GM04504 (cell line): ENCODE results near the gene MBD3L1.

Experiments used
- DNase-seq: peaks from one replicate; pipeline ENCODE4 v3.0.0-alpha.2; 2012; ENCODE audit warnings: low read depth

MBD3L1 gene

GRCh38 chr19:8832132-8833021 is at the start of gene MBD3L1, which contains the start of gene ZNF558:
MBD3L1 (plus strand) TSS chr19:8832377; CDS start chr19:8842679, 10,302 bp downstream.
ZNF558 (minus strand) TSS chr19:8832304; CDS start chr19:8822659, 9,645 bp downstream.
- peak; percentile 94 for DNase-seq

GRCh38 chr19:8794823-8795222 is 37.4 kb upstream of the MBD3L1 start:
- no peak for DNase-seq

DNA sequence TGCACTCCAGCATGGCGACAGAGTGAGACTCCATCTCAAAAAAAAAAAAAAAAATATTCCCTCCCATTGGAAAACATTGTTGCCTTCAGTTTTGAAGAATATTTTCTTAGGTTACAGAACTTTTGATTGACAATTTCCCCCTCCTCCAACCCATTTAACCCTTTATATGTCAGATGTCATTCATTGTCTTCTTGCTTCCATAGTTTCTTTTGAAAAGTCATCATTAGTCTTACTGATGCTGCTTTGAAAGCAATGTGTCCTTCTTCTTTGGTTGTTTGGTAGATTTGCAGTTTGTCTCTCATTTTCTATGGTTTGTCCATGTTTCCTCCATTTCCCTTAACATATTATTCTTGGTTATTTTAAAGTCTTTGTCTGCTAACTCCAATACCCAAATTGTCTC is 25.5 kb upstream of the MBD3L1 start:
- no peak for DNase-seq

GRCh38 chr19:8811315-8812172 is 20.6 kb upstream of the MBD3L1 start:
- no peak for DNase-seq

- no peak for DNase-seq
Measured at GRCh38 chr19:8814176-8814575, 18.0 kb upstream of the MBD3L1 start.

DNA sequence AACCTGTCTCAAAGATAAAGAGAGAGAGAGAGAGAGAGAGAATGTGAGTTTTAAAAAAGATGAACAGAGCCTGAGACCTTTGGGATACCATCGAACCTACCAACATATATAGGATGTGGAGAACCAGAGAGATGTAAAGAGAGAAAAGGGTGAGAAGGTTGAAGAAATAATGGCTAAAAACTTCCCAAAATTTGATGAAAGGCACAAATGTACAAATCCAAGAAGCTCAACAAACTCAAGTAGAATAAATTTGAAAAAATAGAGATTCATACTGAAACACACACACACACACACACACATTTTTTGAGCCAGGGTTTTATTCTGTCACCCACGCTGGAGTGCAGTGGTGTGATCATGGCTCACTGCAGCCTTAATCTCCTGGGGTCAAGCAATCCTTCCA is 16.4 kb upstream of the MBD3L1 start:
- DNase-seq = no peak

- no peak for DNase-seq
Measured at GRCh38 chr19:8820234-8820633, 11.9 kb upstream of the MBD3L1 start.

DNA sequence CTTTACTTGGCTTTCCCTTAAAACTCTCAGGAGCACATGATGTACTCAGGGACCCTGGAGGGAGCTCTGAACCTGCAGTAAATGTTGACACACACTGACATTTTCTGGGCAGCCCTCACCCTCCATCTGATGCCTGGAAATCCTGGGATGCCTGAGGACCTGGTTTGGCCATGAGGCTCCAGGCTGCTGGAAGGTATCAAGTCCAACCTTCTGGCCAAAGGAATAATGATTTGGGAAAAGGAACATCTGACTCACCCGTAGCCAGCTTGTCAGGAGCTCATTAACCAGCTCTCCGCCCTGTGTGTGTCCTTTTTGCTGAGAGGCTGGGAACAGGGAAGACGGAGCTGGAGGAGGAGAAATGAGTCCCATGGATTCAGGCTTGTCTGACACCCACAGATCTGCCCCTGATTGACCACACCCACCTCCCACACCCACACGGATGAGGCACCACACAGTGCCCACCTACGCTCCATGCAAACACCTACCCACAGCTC is 10.4 kb upstream of the MBD3L1 start:
- no peak for DNase-seq

DNA sequence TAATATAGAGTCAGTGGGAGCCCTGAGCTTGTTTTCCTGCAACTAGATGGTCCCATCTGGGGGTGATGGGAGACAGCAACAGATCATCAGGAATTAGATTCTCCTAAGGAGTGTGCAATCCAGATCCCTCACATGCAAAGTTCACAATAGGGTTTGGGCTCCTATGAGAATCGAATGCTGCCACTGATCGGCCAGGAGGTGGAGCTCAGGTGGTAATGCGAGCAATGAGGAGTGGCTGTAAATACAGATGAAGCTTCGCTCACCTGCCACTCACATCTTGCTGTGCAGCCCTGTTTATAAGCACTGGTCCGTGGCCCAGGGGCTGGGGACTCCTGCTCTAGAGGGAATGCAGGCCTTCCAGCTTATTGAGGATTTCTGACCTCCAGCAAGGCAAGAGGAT is 5.8 kb upstream of the MBD3L1 start:
- no peak for DNase-seq

GRCh38 chr19:8827277-8827676 is 4.9 kb upstream of the MBD3L1 start:
- no peak for DNase-seq

DNA sequence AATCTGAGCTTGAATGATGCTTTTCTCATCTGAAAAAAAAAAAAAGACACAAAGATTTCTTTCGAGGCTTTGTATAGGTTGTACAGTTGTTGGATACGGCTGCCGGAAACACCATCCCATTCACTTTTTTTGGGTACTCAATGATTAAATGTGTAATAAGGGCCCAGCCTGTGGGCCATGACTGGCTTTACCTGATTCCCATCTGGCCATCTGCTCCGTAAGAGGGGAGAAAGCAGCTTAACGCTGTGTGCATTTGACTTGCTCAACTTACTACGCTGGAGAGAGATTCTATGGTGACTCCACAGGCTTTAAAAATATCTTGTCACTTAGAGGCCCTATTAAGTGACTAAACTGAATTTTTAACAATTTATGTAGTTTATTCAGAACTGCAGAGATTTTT is 804 bp upstream of the MBD3L1 start:
- no peak for DNase-seq

- DNase-seq = no peak
Measured at GRCh38 chr19:8831832-8832131, 395 bp upstream of the MBD3L1 start.

DNA sequence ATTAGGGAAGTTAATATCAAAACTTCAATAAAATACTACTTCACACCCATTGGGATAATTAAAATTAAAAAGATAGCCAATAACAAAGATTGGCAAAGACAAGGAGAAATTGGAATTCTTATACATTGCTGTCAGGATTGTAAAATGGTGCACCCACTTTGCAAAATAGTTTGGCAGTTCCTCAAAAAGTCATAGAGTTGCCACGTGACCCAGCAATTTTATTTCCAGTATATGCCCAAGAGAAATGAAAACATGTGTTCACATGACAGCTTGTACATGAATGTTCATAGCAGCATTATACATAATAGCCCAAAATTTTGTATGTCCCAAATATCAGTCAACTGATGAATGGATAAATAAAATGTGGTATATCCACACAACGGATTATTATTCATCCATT is 3.3 kb downstream of the MBD3L1 start:
- no peak for DNase-seq

DNA sequence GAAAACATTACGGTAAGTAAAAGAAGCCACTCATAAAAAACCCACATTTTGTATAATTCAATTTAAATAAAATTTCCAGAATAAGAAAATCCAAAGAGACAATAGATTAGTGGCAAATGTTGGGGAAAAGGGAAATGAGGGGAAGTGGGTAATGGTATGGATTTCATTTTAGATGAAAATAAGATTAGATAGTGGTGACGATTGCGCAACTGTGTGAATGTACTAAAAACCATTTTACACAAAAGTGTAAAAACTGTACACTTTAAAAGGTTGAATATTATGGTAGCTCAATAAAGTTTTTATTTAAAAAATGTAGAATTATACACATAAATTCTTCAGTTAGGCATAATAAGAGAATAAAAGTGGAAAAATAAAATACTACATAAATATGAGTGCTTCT is 3.7 kb downstream of the MBD3L1 start:
- DNase-seq = no peak

DNA sequence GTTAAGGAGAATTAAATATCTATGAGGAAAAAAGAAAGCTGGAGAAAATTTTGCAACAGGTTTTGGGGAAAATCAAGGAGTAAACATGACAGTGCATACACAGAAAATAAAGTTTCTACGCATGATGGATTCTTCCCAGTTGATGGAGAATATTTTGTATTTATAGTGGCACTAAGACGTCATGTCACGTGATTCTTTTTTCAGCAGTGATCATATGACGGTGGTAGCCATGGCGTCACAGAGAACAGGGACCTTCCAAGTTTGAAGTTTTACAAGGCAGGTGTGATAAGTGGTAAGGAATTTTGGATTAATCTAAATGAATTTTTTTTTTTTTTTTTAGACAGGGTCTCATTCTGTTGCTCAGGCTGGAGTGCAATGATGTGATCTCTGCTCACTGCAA is 8.5 kb downstream of the MBD3L1 start:
- no peak for DNase-seq

- no peak for DNase-seq
Measured at GRCh38 chr19:8846819-8847218, 14.6 kb downstream of the MBD3L1 start.

- no peak for DNase-seq
Measured at GRCh38 chr19:8849232-8849631, 17.1 kb downstream of the MBD3L1 start.

- DNase-seq = no peak
Measured at GRCh38 chr19:8850488-8850887, 18.3 kb downstream of the MBD3L1 start.

DNA sequence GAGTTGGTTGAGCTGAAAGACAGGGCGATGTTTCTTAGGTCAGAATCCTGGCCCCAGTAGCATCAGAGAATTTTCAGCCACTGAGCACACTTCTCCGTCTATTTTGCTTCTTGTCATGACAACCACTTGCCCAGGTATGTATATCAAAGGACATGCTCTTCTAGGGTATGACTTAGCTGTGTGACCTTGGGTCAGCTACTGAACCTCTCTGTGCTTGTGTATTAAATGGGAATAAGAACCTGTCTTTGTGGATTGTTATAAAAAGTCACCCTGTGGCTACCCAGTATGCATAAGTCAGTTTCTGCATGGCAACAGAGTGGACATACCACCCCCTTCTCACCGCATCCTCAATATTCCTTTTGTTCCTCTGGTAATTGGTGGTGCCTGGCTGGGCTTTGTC is 26.1 kb downstream of the MBD3L1 start:
- no peak for DNase-seq

DNA sequence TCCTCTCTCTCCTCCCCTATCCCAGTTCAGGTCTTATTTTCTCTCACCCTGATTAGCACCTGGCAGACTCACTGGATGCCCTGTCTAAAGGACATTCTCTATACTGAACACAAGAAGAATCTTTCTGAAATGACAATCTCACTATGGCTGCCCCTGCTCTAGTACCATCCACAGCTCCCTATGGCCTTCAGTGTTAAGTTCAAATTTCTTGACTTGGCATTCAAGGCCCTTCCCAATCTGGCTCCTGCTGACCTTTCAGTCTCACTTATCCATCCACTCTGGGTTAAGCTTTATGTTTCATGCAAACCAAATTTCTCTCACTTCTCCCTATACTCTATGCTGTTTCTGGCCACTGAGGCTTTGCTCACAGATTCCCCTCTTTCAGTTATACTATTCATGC is 34.2 kb downstream of the MBD3L1 start:
- no peak for DNase-seq

DNA sequence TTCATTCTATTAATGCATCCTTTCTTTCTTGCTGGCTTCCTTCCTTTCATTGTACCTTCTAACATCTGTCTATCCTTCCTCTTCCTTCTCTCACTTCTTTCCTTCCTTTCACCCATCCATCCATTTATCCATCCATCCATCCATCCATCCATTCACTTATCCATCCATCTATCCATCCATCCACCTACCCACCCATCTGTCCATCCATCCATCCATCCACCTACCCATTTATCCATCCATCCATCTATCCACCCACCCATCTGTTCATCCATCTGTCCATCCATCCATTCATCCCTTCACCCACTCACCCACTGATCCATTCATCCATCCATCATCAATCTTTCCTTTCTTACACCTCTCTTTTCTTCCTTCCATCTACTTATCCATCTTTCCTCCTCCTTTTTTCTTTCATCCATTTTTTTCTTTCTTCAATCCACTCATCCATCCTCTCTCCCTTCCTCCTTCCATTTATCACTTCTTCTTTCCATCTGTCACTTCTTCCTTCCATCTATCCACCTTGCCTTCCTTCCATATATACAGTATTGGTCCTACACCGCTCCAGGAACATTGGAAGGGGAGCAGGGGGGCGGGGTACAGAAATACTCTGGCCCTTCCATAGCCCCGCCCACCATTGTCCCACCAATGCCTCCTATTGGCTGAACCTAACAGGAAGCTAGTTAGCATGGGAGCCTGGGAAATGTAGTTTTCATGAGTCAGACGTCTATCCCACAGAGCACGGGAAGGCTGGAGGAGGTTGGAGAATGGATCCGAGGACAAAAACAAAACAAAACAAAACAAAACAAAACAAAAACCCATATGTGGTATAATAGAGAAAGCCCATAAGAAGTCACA is 45.9 kb downstream of the MBD3L1 start:
- no peak for DNase-seq

DNA sequence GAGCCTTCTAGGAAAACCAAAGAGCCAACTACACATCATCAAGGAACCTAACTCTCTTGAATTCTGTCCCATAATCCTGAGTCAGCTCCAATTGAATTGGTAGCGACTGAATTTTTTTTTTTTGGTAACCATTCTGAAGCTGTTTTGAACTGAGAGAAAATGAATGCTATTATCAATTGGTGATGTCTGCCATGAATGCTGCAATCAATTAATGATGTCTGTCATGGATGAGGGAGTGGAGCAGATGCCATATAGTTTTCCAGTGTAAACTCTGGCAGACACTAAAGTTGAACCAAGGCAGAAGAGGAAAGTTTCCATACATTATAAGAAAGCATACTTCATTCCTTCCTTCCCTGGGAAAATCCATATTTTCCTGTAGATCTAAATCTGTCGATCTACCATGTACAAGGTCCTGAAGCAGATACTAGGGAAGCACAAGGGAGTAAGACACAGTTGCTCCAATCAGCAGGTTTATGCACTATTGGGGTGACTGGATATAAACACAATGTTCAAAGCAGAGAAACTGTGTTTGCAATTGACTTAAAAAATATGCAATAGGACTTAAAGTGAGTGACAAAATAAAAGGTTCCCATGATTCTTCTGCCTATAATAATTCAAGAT is 48.8 kb downstream of the MBD3L1 start:
- no peak for DNase-seq
